ENCODE measurements around the gene BICRA.

- TF ChIP-seq, protein P1, sequence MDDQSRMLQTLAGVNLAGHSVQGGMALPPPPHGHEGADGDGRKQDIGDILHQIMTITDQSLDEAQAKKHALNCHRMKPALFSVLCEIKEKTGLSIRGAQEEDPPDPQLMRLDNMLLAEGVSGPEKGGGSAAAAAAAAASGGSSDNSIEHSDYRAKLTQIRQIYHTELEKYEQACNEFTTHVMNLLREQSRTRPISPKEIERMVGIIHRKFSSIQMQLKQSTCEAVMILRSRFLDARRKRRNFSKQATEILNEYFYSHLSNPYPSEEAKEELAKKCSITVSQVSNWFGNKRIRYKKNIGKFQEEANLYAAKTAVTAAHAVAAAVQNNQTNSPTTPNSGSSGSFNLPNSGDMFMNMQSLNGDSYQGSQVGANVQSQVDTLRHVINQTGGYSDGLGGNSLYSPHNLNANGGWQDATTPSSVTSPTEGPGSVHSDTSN (IDR thresholded peaks at IDR 0.05): no peak
- TF ChIP-seq CHD2 (IDR thresholded peaks at IDR 0.05; ENCODE audit: low read length, partially characterized antibody) (no peak), SIN3A (IDR thresholded peaks at IDR 0.05; ENCODE audit: borderline replicate concordance, low read depth, low read length) (no peak), CTCF (IDR thresholded peaks at IDR 0.05) (no peak), SMC3 (IDR thresholded peaks at IDR 0.05; ENCODE audit: low read depth, low read length) (no peak), YY1 (IDR thresholded peaks at IDR 0.05; ENCODE audit: low read depth) (no peak), RFX5 (IDR thresholded peaks at IDR 0.05; ENCODE audit: low read length) (no peak), POLR2AphosphoS5 (IDR thresholded peaks at IDR 0.05; ENCODE audit: low read depth, low read length) (no peak), EP300 (IDR thresholded peaks at IDR 0.05; ENCODE audit: borderline replicate concordance in 1 of 2, low read depth in 1 of 2, low read length in 1 of 2) (no peak), EZH2phosphoT487 (IDR thresholded peaks at IDR 0.05; ENCODE audit: borderline replicate concordance, low read depth) (no peak), TAF1 (IDR thresholded peaks at IDR 0.05; ENCODE audit: borderline replicate concordance, low read depth, low read length) (no peak), USF1 (IDR thresholded peaks at IDR 0.05; ENCODE audit: borderline replicate concordance, low read depth) (no peak)
- TF ChIP-seq, protein P2, sequence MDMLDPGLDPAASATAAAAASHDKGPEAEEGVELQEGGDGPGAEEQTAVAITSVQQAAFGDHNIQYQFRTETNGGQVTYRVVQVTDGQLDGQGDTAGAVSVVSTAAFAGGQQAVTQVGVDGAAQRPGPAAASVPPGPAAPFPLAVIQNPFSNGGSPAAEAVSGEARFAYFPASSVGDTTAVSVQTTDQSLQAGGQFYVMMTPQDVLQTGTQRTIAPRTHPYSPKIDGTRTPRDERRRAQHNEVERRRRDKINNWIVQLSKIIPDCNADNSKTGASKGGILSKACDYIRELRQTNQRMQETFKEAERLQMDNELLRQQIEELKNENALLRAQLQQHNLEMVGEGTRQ (IDR thresholded peaks at IDR 0.05; ENCODE audit: borderline replicate concordance, low read depth, low read length): no peak
- TF ChIP-seq, protein P3, sequence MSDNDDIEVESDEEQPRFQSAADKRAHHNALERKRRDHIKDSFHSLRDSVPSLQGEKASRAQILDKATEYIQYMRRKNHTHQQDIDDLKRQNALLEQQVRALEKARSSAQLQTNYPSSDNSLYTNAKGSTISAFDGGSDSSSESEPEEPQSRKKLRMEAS (IDR thresholded peaks at IDR 0.05; ENCODE audit: low read depth): no peak
These were observed 40.7 kb downstream of the BICRA start for GRCh38 chr19:47649588-47649987.

Measured in SK-N-SH (cell line).